Activated naive CD4-positive, alpha-beta T cell treated with anti-CD3 and anti-CD28 coated beads, Interleukin-2, amount 10 ng/mL, durations not matched to agents 7 days and 5 days (primary cell): ENCODE results near the gene SLC25A1.

ENCODE experiments used
- CTCF ChIA-PET: fragments of 350-600 bp; sonication (Branson Sonifier 250); formaldehyde crosslinking; loops from one replicate; lab custom pipeline; 2021; ENCODE audit warnings: antibody characterized with exemption; lab: Charles Lee
- DNase-seq: peaks from one replicate; pipeline ENCODE4 v3.0.0-alpha.2; 2020
- H3K27ac Mint-ChIP-seq: one replicate; pipeline ENCODE4 v1.8.0; 2021; ENCODE audit warnings: mild to moderate bottlenecking, moderate library complexity, mixed read lengths
- H3K27me3 Mint-ChIP-seq: one replicate; pipeline ENCODE4 v1.8.0; 2021; ENCODE audit warnings: mild to moderate bottlenecking, mixed read lengths
- H3K36me3 Mint-ChIP-seq: one replicate; pipeline ENCODE4 v1.8.0; 2021; ENCODE audit warnings: mixed read lengths
- H3K4me1 Mint-ChIP-seq: one replicate; pipeline ENCODE4 v1.8.0; 2021; ENCODE audit warnings: mixed read lengths
- H3K4me3 Mint-ChIP-seq: one replicate; pipeline ENCODE4 v1.8.0; 2021; ENCODE audit warnings: mild to moderate bottlenecking, moderate library complexity, mixed read lengths
- H3K9me3 Mint-ChIP-seq: one replicate; pipeline ENCODE4 v1.8.0; 2021; ENCODE audit warnings: mixed read lengths

Gene SLC25A1

GRCh38 chr22:19178657-19179496, at the start of gene SLC25A1:
SLC25A1 (minus strand) TSS chr22:19178736; CDS start chr22:19178673, 63 bp downstream.
- peak; percentile 89 for DNase-seq
- peaks cover 31% of the 10 kb centered on the region for H3K4me1 Mint-ChIP-seq
- peaks cover 1% of the 10 kb centered on the region for H3K36me3 Mint-ChIP-seq
- H3K9me3 Mint-ChIP-seq = no peaks in the 10 kb centered on the region
- H3K4me3 Mint-ChIP-seq = peak within 1 kb of the TSS; percentile 75
- H3K27ac Mint-ChIP-seq = peak within 1 kb of the TSS; percentile 75
- H3K27me3 Mint-ChIP-seq = peaks cover 21% of the 10 kb centered on the region
- CTCF ChIA-PET = interaction anchor here (1.0 to 1.6 kb wide), 8 partner anchors 11 to 451 kb away, joined by 3 to 9 read pairs (median 4); no protein-coding TSS in a partner anchor

- CTCF ChIA-PET = no interaction called here
- Mint-ChIP-seq H3K9me3 (no peaks in the 10 kb centered on the region), H3K36me3 (no peaks in the 10 kb centered on the region), H3K27me3 (peaks cover 15% of the 10 kb centered on the region), H3K4me3 (no peak overlapping the region), H3K27ac (no peak overlapping the region), H3K4me1 (no peaks in the 10 kb centered on the region)
- no peak for DNase-seq
Measured at GRCh38 chr22:19228179-19228578, 49.6 kb upstream of the SLC25A1 start.

GRCh38 chr22:19226428-19226827, 47.9 kb upstream of the SLC25A1 start:
- Mint-ChIP-seq H3K4me3 (no peak overlapping the region), H3K4me1 (no peaks in the 10 kb centered on the region), H3K27ac (no peak overlapping the region), H3K36me3 (no peaks in the 10 kb centered on the region), H3K9me3 (no peaks in the 10 kb centered on the region), H3K27me3 (peaks cover 13% of the 10 kb centered on the region)
- CTCF ChIA-PET = no interaction called here
- no peak for DNase-seq

- H3K4me3 Mint-ChIP-seq = no peak overlapping the region
- peaks cover 12% of the 10 kb centered on the region for H3K27me3 Mint-ChIP-seq
- no peaks in the 10 kb centered on the region for H3K4me1 Mint-ChIP-seq
- no peak for DNase-seq
- H3K27ac Mint-ChIP-seq = no peak overlapping the region
- no peaks in the 10 kb centered on the region for H3K9me3 Mint-ChIP-seq
- CTCF ChIA-PET = no interaction called here
- no peaks in the 10 kb centered on the region for H3K36me3 Mint-ChIP-seq
Measured at GRCh38 chr22:19225560-19225959, 47.0 kb upstream of the SLC25A1 start.

GRCh38 chr22:19224985-19225384, 46.4 kb upstream of the SLC25A1 start:
- Mint-ChIP-seq H3K36me3 (no peaks in the 10 kb centered on the region), H3K27me3 (peaks cover 6% of the 10 kb centered on the region), H3K9me3 (no peaks in the 10 kb centered on the region), H3K4me3 (no peak overlapping the region), H3K4me1 (no peaks in the 10 kb centered on the region), H3K27ac (no peak overlapping the region)
- CTCF ChIA-PET = no interaction called here
- DNase-seq = no peak

- no peaks in the 10 kb centered on the region for H3K36me3 Mint-ChIP-seq
- H3K4me3 Mint-ChIP-seq = no peak overlapping the region
- H3K27me3 Mint-ChIP-seq = peaks cover 6% of the 10 kb centered on the region
- no peak for DNase-seq
- no peaks in the 10 kb centered on the region for H3K4me1 Mint-ChIP-seq
- no peaks in the 10 kb centered on the region for H3K9me3 Mint-ChIP-seq
- no peak overlapping the region for H3K27ac Mint-ChIP-seq
- CTCF ChIA-PET = no interaction called here
Measured at GRCh38 chr22:19224557-19224956, 46.0 kb upstream of the SLC25A1 start.

GRCh38 chr22:19223617-19224016, 45.1 kb upstream of the SLC25A1 start:
- CTCF ChIA-PET = no interaction called here
- DNase-seq = no peak
- no peak overlapping the region for H3K4me3 Mint-ChIP-seq
- no peak overlapping the region for H3K27ac Mint-ChIP-seq
- H3K27me3 Mint-ChIP-seq = peaks cover 6% of the 10 kb centered on the region
- H3K4me1 Mint-ChIP-seq = no peaks in the 10 kb centered on the region
- H3K9me3 Mint-ChIP-seq = no peaks in the 10 kb centered on the region
- no peaks in the 10 kb centered on the region for H3K36me3 Mint-ChIP-seq

GRCh38 chr22:19223110-19223509, 44.6 kb upstream of the SLC25A1 start:
- H3K36me3 Mint-ChIP-seq = no peaks in the 10 kb centered on the region

GRCh38 chr22:19222242-19223005, 43.9 kb upstream of the SLC25A1 start:
- Mint-ChIP-seq H3K27ac (no peak overlapping the region), H3K4me3 (no peak overlapping the region), H3K27me3 (no peaks in the 10 kb centered on the region), H3K4me1 (peaks cover 4% of the 10 kb centered on the region), H3K9me3 (no peaks in the 10 kb centered on the region), H3K36me3 (no peaks in the 10 kb centered on the region)
- DNase-seq = no peak
- CTCF ChIA-PET = no interaction called here

More at GRCh38 chr22:19223110-19223509, 44.6 kb upstream of the SLC25A1 start:
- no peak for DNase-seq
- peaks cover under 1% of the 10 kb centered on the region for H3K4me1 Mint-ChIP-seq
- CTCF ChIA-PET = no interaction called here
- H3K9me3 Mint-ChIP-seq = no peaks in the 10 kb centered on the region
- H3K4me3 Mint-ChIP-seq = no peak overlapping the region
- H3K27me3 Mint-ChIP-seq = peaks cover 4% of the 10 kb centered on the region
- no peak overlapping the region for H3K27ac Mint-ChIP-seq

- Mint-ChIP-seq H3K27me3 (peaks cover 4% of the 10 kb centered on the region), H3K36me3 (no peaks in the 10 kb centered on the region), H3K27ac (no peak overlapping the region), H3K9me3 (no peaks in the 10 kb centered on the region), H3K4me1 (peaks cover 4% of the 10 kb centered on the region), H3K4me3 (no peak overlapping the region)
- DNase-seq = no peak
- CTCF ChIA-PET = no interaction called here
Measured at GRCh38 chr22:19220867-19221266, 42.3 kb upstream of the SLC25A1 start.

GRCh38 chr22:19218541-19219233, 40.2 kb upstream of the SLC25A1 start:
- peaks cover 4% of the 10 kb centered on the region for H3K27me3 Mint-ChIP-seq
- H3K4me1 Mint-ChIP-seq = peaks cover 4% of the 10 kb centered on the region
- H3K9me3 Mint-ChIP-seq = no peaks in the 10 kb centered on the region
- H3K36me3 Mint-ChIP-seq = no peaks in the 10 kb centered on the region
- CTCF ChIA-PET = interaction anchor here (2.0 kb wide), 1 partner anchor 256 kb away, joined by 5 read pairs; no protein-coding TSS in a partner anchor
- no peak overlapping the region for H3K27ac Mint-ChIP-seq
- DNase-seq = no peak
- H3K4me3 Mint-ChIP-seq = no peak overlapping the region

- DNase-seq = no peak
- Mint-ChIP-seq H3K27ac (no peak overlapping the region), H3K4me1 (peaks cover 4% of the 10 kb centered on the region), H3K36me3 (no peaks in the 10 kb centered on the region), H3K9me3 (no peaks in the 10 kb centered on the region), H3K27me3 (peaks cover 10% of the 10 kb centered on the region), H3K4me3 (no peak overlapping the region)
- CTCF ChIA-PET = no interaction called here
Measured at GRCh38 chr22:19216579-19216978, 38.0 kb upstream of the SLC25A1 start.

GRCh38 chr22:19215360-19215759, 36.8 kb upstream of the SLC25A1 start:
- H3K9me3 Mint-ChIP-seq = no peaks in the 10 kb centered on the region
- no peak for DNase-seq
- H3K27ac Mint-ChIP-seq = no peak overlapping the region
- no peaks in the 10 kb centered on the region for H3K36me3 Mint-ChIP-seq
- H3K27me3 Mint-ChIP-seq = peaks cover 10% of the 10 kb centered on the region
- CTCF ChIA-PET = no interaction called here
- H3K4me1 Mint-ChIP-seq = peaks cover 4% of the 10 kb centered on the region
- no peak overlapping the region for H3K4me3 Mint-ChIP-seq

GRCh38 chr22:19214078-19214473, 35.5 kb upstream of the SLC25A1 start:
- Mint-ChIP-seq H3K4me1 (peaks cover 4% of the 10 kb centered on the region), H3K36me3 (no peaks in the 10 kb centered on the region), H3K9me3 (no peaks in the 10 kb centered on the region), H3K27me3 (peaks cover 21% of the 10 kb centered on the region), H3K4me3 (no peak overlapping the region), H3K27ac (no peak overlapping the region)
- CTCF ChIA-PET = no interaction called here
- DNase-seq = no peak
